ENCODE measurements around the gene PPP1R18. TPM values are rescaled to one million over a fixed set of nuclear protein-coding genes. Genes with fewer than 3 reads are reported as not detected.
"Not testable (repeated sequence)": the region's sequence is repeated elsewhere in the genome, so short reads cannot be mapped to it uniquely, and the experiment has no call there.

PPP1R18 gene
- total and polyA plus RNA-seq, 7 experiments from 2014 or later: 60.9 to 262 (median 92.8) TPM

- Mint-ChIP-seq H3K4me3 (peak overlapping the region; percentile 90 to 99 (median 96)), H3K4me1 (peaks cover 32 to 62% (median 52%) of the 10 kb centered on the region in 7 donors), H3K27ac (peak overlapping the region; percentile 97 to 100 (median 99)), H3K36me3 (peaks cover 11 to 56% (median 18%) of the 10 kb centered on the region in 5 donors)
- intact Hi-C loops (cut with micrococcal nuclease): loop anchor here (1.0 to 5.0 kb wide), 14 partner anchors 28 to 996 kb away; partner anchors contain the start of genes C6orf136 (in 2 of the 2), MRPS18B (in 2 of the 2), PPP1R10 (in 2 of the 2) and ABCF1 (in 1 of the 2)
- ChIA-PET POLR2A (interaction anchor here (0.6 to 17.4 kb wide), 20 partner anchors 10 to 753 kb away, joined by 3 to 499 read pairs (median 5); partner anchors contain the start of genes DHX16, MRPS18B, NRM and PPP1R10), CTCF (interaction anchor here (1.0 to 10.2 kb wide), 5 partner anchors 13 to 46 kb away, joined by 3 to 304 read pairs (median 4); partner anchors contain the start of gene DHX16)
- Histone ChIP-seq H3K4me3 (ENCODE audit: low read length) (peak overlapping the region; percentile 70), H3K4me1 (ENCODE audit: control insufficient read depth in 2 of 2, insufficient read depth in 2 of 2, low read length in 2 of 2) (peaks cover 26 to 29% of the 10 kb centered on the region in 2 donors), H3K27ac (ENCODE audit: low read depth, low read length) (peak overlapping the region; percentile 76), H3K36me3 (ENCODE audit: control insufficient read depth in 2 of 3, insufficient read depth in 3 of 3, low read length in 3 of 3) (peaks cover 4 to 24% (median 11%) of the 10 kb centered on the region in 3 experiments)
- ATAC-seq; DNase-seq; H3K9me3 Mint-ChIP-seq; H3K27me3 Mint-ChIP-seq; H3K27me3 ChIP-seq (ENCODE audit: control insufficient read depth in 2 of 2, insufficient read depth in 2 of 2, low read length in 2 of 2); H3K9me3 ChIP-seq (ENCODE audit: control insufficient read depth in 2 of 3, low read length in 3 of 3): not testable (repeated sequence)
These were observed 31.6 kb upstream of the PPP1R18 start for GRCh38 chr6:30717845-30718720.

DNA sequence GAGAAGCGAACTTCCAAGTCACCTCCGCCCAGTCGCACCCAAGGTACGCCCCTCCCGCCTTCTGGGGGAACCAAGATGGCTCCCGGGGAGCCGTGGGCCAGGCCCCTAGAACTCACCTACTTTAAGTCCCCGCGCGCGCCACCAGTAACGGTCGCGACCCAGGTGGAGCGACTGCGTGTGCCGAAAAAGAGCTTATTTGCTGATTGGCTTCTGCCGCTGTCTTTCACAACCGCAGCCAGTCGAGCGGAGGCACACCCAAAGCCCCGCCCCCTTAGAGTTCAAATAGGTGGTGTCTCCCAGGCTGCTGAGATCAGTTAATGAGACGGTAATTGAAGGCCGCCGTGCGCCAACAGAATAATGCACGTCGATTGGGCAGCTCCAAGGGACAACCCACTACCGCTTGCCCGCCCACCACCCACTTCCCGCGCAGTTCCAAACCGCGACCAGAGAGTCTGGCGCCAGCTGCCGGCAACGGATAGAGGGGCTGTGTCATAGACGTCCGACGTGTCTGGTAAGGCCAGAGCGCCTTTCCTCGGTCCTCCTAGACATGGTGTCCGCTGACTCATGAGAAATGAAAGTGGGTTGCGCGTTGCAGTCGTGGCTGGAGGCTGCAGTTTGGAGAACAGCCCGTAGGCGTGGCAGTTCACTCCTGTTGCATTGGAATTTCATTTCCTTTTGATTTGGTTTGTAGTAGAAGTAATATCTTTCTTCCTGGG lies 30.8 kb upstream of the PPP1R18 start, which contains the start of gene MDC1:
MDC1 (minus strand) TSS at position 153 of the 716 bp plus-strand sequence. CDS start 2,106 bp downstream, outside the sequence.
- Histone ChIP-seq H3K27ac (ENCODE audit: low read depth, low read length) (peak within 1 kb of the TSS; percentile 84), H3K4me3 (ENCODE audit: low read length) (peak within 1 kb of the TSS; percentile 73), H3K4me1 (ENCODE audit: control insufficient read depth in 2 of 2, insufficient read depth in 2 of 2, low read length in 2 of 2) (peaks cover 20 to 23% of the 10 kb centered on the region in 2 donors), H3K9me3 (ENCODE audit: control insufficient read depth in 2 of 3, low read length in 3 of 3) (no peaks in the 10 kb centered on the region), H3K27me3 (ENCODE audit: control insufficient read depth in 2 of 2, insufficient read depth in 2 of 2, low read length in 2 of 2) (no peaks in the 10 kb centered on the region), H3K36me3 (ENCODE audit: control insufficient read depth in 2 of 3, insufficient read depth in 3 of 3, low read length in 3 of 3) (peaks cover 0 to 24% (median 7%) of the 10 kb centered on the region in 3 experiments)
- peaks cover 19 to 56% (median 23%) of the 10 kb centered on the region in 5 donors for H3K36me3 Mint-ChIP-seq
- intact Hi-C loops (cut with micrococcal nuclease): loop anchor here (1.0 to 5.0 kb wide), 14 partner anchors 27 to 995 kb away; partner anchors contain the start of genes C6orf136 (in 2 of the 2), MRPS18B (in 2 of the 2), PPP1R10 (in 2 of the 2) and ABCF1 (in 1 of the 2)
- no peaks in the 10 kb centered on the region for H3K27me3 Mint-ChIP-seq
- DNase-seq (peak; percentile 83 to 100 (median 99)), ATAC-seq (peak; percentile 84)
- H3K4me1 Mint-ChIP-seq: peaks cover 30 to 60% (median 52%) of the 10 kb centered on the region in 7 donors
- peak within 1 kb of the TSS; percentile 97 to 100 (median 99) for H3K27ac Mint-ChIP-seq
- ChIA-PET CTCF (interaction anchor here (0.6 to 10.2 kb wide), 9 partner anchors 12 to 124 kb away, joined by 3 to 304 read pairs (median 3); partner anchors contain the start of genes DHX16 and NRM), POLR2A (interaction anchor here (0.6 to 17.4 kb wide), 24 partner anchors 11 to 753 kb away, joined by 3 to 499 read pairs (median 5); partner anchors contain the start of genes DDR1, DHX16, MRPS18B and NRM)
- H3K4me3 Mint-ChIP-seq: peak within 1 kb of the TSS; percentile 90 to 99 (median 96)
- peaks cover 0 to 7% (median 0%) of the 10 kb centered on the region in 11 donors for H3K9me3 Mint-ChIP-seq

DNA sequence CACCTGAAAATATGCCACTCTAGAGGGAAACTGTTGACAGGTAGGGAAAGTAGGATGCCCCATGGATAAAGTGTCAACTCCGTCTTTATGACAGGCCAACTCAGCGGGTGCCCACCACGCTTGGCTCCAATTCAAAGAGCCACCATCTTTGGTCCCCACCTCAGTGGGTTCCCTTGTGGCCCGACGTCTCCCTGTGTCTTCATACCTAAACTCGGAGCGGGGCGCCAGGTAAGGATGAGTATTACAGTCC lies 30.4 kb upstream of the PPP1R18 start:
- Histone ChIP-seq H3K4me3 (ENCODE audit: low read length) (peak overlapping the region; percentile 73), H3K27me3 (ENCODE audit: control insufficient read depth in 2 of 2, insufficient read depth in 2 of 2, low read length in 2 of 2) (no peaks in the 10 kb centered on the region), H3K27ac (ENCODE audit: low read depth, low read length) (peak overlapping the region; percentile 84), H3K9me3 (ENCODE audit: control insufficient read depth in 2 of 3, low read length in 3 of 3) (no peaks in the 10 kb centered on the region), H3K4me1 (ENCODE audit: control insufficient read depth in 2 of 2, insufficient read depth in 2 of 2, low read length in 2 of 2) (peaks cover 16 to 18% of the 10 kb centered on the region in 2 donors), H3K36me3 (ENCODE audit: control insufficient read depth in 2 of 3, insufficient read depth in 3 of 3, low read length in 3 of 3) (peaks cover 0 to 29% (median 7%) of the 10 kb centered on the region in 3 experiments)
- Mint-ChIP-seq H3K9me3 (peaks cover 0 to 7% (median 0%) of the 10 kb centered on the region in 11 donors), H3K27ac (peak overlapping the region; percentile 97 to 100 (median 99)), H3K27me3 (no peaks in the 10 kb centered on the region), H3K4me1 (peaks cover 30 to 60% (median 51%) of the 10 kb centered on the region in 7 donors), H3K4me3 (peak overlapping the region; percentile 90 to 99 (median 96)), H3K36me3 (peaks cover 22 to 55% (median 27%) of the 10 kb centered on the region in 5 donors)
- ChIA-PET CTCF (interaction anchor here (0.6 to 10.2 kb wide), 9 partner anchors 13 to 123 kb away, joined by 3 to 304 read pairs (median 3); partner anchors contain the start of genes DHX16 and NRM), POLR2A (interaction anchor here (0.6 to 17.4 kb wide), 21 partner anchors 11 to 481 kb away, joined by 3 to 499 read pairs (median 5); partner anchors contain the start of genes DDR1, DHX16, MRPS18B and NRM)
- DNase-seq (no peak), ATAC-seq (no peak)
- intact Hi-C loops (cut with micrococcal nuclease): loop anchor here (1.0 to 5.0 kb wide), 14 partner anchors 27 to 995 kb away; partner anchors contain the start of genes C6orf136 (in 2 of the 2), MRPS18B (in 2 of the 2), PPP1R10 (in 2 of the 2) and ABCF1 (in 1 of the 2)

DNA sequence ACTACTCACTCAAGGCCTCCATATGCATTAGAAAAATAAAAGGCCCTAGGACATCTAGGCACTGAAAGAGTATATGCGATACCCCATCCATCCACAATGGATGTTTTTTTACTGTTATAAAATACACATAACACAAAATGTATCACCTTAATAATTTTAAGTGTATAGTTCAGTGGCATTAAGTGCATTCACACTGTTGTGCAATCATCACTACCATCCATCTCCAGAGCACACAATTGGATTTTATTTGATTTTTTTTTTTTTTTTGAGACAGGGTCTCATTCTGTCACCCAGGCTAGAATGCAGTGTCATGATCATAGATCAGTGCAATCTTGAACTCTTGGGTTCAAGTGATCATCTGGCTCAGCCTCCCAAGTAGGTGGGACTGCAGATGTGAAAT lies 27.8 kb upstream of the PPP1R18 start:
- H3K36me3 Mint-ChIP-seq: peaks cover 26 to 58% (median 31%) of the 10 kb centered on the region in 5 donors
- DNase-seq: no peak
- Histone ChIP-seq H3K4me3 (ENCODE audit: low read length) (no peak overlapping the region), H3K36me3 (ENCODE audit: control insufficient read depth in 2 of 3, insufficient read depth in 3 of 3, low read length in 3 of 3) (peaks cover 0 to 50% (median 7%) of the 10 kb centered on the region in 3 experiments), H3K27me3 (ENCODE audit: control insufficient read depth in 2 of 2, insufficient read depth in 2 of 2, low read length in 2 of 2) (no peaks in the 10 kb centered on the region), H3K9me3 (ENCODE audit: control insufficient read depth in 2 of 3, low read length in 3 of 3) (no peaks in the 10 kb centered on the region), H3K4me1 (ENCODE audit: control insufficient read depth in 2 of 2, insufficient read depth in 2 of 2, low read length in 2 of 2) (peaks cover 7 to 11% of the 10 kb centered on the region in 2 donors), H3K27ac (ENCODE audit: low read depth, low read length) (no peak overlapping the region)
- ChIA-PET POLR2A (interaction anchor here (17.4 kb wide), 1 partner anchor 36 kb away, joined by 499 read pairs; the partner anchor contains the start of gene DHX16), CTCF (no interaction called here)
- peaks cover 29 to 70% (median 43%) of the 10 kb centered on the region in 7 donors for H3K4me1 Mint-ChIP-seq
- no peak for ATAC-seq
- H3K4me3 Mint-ChIP-seq: no peak overlapping the region
- intact Hi-C loops (cut with micrococcal nuclease): no loop called here
- no peaks in the 10 kb centered on the region for H3K27me3 Mint-ChIP-seq
- peaks cover 0 to 2% (median 0%) of the 10 kb centered on the region in 11 donors for H3K9me3 Mint-ChIP-seq
- no peak overlapping the region for H3K27ac Mint-ChIP-seq

DNA sequence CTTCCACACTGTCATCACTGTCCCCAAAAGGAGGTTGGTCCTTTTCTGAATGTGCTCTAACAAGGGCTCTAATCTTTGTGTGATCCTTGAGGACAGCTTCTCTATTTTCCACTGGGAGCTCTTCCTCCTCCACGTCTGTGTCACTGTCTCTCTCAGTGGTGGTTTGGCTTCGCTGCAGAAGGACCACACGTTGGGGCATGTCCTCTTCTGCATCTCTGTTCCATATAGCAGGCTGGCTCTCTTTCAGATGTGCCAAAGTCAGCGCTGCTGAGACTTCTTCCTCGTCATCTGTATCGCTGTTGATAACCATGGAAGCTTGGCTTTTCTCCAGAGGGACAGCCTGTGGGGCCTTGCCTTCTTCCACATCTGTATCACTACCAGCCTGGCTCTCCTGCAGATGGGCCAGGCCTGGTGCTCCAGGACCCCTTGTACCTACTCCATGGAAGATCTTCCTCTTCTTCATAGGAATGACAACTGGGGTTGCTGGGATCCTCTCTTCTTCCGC lies 26.0 kb upstream of the PPP1R18 start:
- ChIA-PET CTCF (interaction anchor here (0.6 to 1.1 kb wide), 2 partner anchors 18 to 116 kb away, joined by 3 to 4 read pairs; no protein-coding TSS in a partner anchor), POLR2A (interaction anchor here (1.3 to 17.4 kb wide), 4 partner anchors 15 to 34 kb away, joined by 3 to 499 read pairs (median 8); partner anchors contain the start of gene DHX16)
- peaks cover 0 to 2% (median 0%) of the 10 kb centered on the region in 11 donors for H3K9me3 Mint-ChIP-seq
- ATAC-seq (no peak), DNase-seq (no peak)
- H3K27ac Mint-ChIP-seq: peak overlapping the region in 1 of 9 donors; percentile 79
- Histone ChIP-seq H3K36me3 (ENCODE audit: control insufficient read depth in 2 of 3, insufficient read depth in 3 of 3, low read length in 3 of 3) (peaks cover 0 to 58% (median 7%) of the 10 kb centered on the region in 3 experiments), H3K4me3 (ENCODE audit: low read length) (no peak overlapping the region), H3K27ac (ENCODE audit: low read depth, low read length) (no peak overlapping the region), H3K27me3 (ENCODE audit: control insufficient read depth in 2 of 2, insufficient read depth in 2 of 2, low read length in 2 of 2) (no peaks in the 10 kb centered on the region), H3K4me1 (ENCODE audit: control insufficient read depth in 2 of 2, insufficient read depth in 2 of 2, low read length in 2 of 2) (peaks cover 5 to 8% of the 10 kb centered on the region in 2 donors), H3K9me3 (ENCODE audit: control insufficient read depth in 2 of 3, low read length in 3 of 3) (no peaks in the 10 kb centered on the region)
- intact Hi-C loops (cut with micrococcal nuclease): no loop called here
- H3K27me3 Mint-ChIP-seq: no peaks in the 10 kb centered on the region
- H3K36me3 Mint-ChIP-seq: peaks cover 32 to 55% (median 38%) of the 10 kb centered on the region in 5 donors
- peaks cover 25 to 57% (median 37%) of the 10 kb centered on the region in 7 donors for H3K4me1 Mint-ChIP-seq
- H3K4me3 Mint-ChIP-seq: peak overlapping the region in 1 of 10 donors; percentile 59
